ENCODE data around the gene LAP3. TPM values are rescaled to one million over a fixed set of nuclear protein-coding genes. Genes with fewer than 3 reads are reported as not detected.

Gene LAP3
- total RNA-seq, 2 experiments from 2014 or later = 61.6 TPM

DNA sequence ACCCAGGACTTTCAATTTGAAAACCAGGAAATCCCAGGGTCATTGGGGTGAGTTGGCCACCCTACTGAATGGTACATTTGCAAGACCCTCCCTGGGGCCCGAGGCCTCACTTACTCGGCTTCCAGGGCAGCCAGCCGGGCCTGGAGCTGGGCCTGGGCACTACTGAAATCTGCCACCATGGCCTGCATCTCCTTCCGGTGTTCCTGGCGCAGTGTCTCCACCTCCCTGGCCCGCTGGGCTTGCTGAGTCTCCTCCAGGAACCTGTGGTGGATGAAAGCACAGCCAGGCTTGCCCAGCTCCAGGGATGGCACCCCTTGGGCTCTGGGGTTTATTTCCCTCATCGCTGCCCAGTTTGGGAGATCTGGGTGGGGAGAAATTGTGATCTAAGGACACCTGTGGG is 62.1 kb downstream of the LAP3 start:
- peaks cover 15% of the 10 kb centered on the region for H3K36me3 ChIP-seq (ENCODE audit: insufficient read depth, low read length)
- no peaks in the 10 kb centered on the region for H3K9me3 Mint-ChIP-seq
- ChIA-PET CTCF (no interaction called here), POLR2A (no interaction called here)
- no peak overlapping the region for H3K27ac ChIP-seq (ENCODE audit: low read depth in 1 of 2, low read length in 2 of 2)
- no peak overlapping the region for H3K27ac Mint-ChIP-seq
- TF ChIP-seq, protein P1, sequence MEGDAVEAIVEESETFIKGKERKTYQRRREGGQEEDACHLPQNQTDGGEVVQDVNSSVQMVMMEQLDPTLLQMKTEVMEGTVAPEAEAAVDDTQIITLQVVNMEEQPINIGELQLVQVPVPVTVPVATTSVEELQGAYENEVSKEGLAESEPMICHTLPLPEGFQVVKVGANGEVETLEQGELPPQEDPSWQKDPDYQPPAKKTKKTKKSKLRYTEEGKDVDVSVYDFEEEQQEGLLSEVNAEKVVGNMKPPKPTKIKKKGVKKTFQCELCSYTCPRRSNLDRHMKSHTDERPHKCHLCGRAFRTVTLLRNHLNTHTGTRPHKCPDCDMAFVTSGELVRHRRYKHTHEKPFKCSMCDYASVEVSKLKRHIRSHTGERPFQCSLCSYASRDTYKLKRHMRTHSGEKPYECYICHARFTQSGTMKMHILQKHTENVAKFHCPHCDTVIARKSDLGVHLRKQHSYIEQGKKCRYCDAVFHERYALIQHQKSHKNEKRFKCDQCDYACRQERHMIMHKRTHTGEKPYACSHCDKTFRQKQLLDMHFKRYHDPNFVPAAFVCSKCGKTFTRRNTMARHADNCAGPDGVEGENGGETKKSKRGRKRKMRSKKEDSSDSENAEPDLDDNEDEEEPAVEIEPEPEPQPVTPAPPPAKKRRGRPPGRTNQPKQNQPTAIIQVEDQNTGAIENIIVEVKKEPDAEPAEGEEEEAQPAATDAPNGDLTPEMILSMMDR (IDR thresholded peaks at IDR 0.05) = no peak
- DNase-seq (no peak), ATAC-seq (ENCODE audit: poor library complexity) (no peak)
- intact Hi-C loops (cut with DNase I, micrococcal nuclease) = loop anchor here in 1 of 2 experiments (5.0 to 10.0 kb wide), 3 partner anchors 42 to 294 kb away; partner anchors contain the start of genes DCAF16 and NCAPG
- no peak overlapping the region for H3K4me3 ChIP-seq (ENCODE audit: low read length)
- H3K27me3 ChIP-seq (ENCODE audit: control insufficient read depth in 1 of 2, insufficient read depth in 2 of 2, low read length in 2 of 2) = no peaks in the 10 kb centered on the region
- H3K9me3 ChIP-seq (ENCODE audit: control insufficient read depth in 1 of 2, insufficient read depth in 1 of 2, low read length in 2 of 2) = peaks cover 0 to 8% of the 10 kb centered on the region in 2 experiments
- H3K4me1 Mint-ChIP-seq (ENCODE audit: low read depth) = no peaks in the 10 kb centered on the region
- peaks cover 26% of the 10 kb centered on the region for H3K36me3 Mint-ChIP-seq (ENCODE audit: low read depth)
- H3K4me3 Mint-ChIP-seq = no peak overlapping the region
- no peaks in the 10 kb centered on the region for H3K27me3 Mint-ChIP-seq
- H3K4me1 ChIP-seq (ENCODE audit: insufficient read depth, low read length) = peaks cover 8% of the 10 kb centered on the region

- ChIA-PET POLR2A (no interaction called here), CTCF (no interaction called here)
- ATAC-seq (ENCODE audit: poor library complexity) (no peak), DNase-seq (no peak)
- intact Hi-C loops (cut with DNase I, micrococcal nuclease) = no loop called here
- Mint-ChIP-seq H3K36me3 (ENCODE audit: low read depth) (peaks cover 4% of the 10 kb centered on the region), H3K4me3 (no peak overlapping the region), H3K4me1 (ENCODE audit: low read depth) (no peaks in the 10 kb centered on the region), H3K27ac (no peak overlapping the region), H3K27me3 (no peaks in the 10 kb centered on the region), H3K9me3 (no peaks in the 10 kb centered on the region)
- Histone ChIP-seq H3K9me3 (ENCODE audit: control insufficient read depth in 1 of 2, insufficient read depth in 1 of 2, low read length in 2 of 2) (peaks cover 0 to 8% of the 10 kb centered on the region in 2 experiments), H3K4me1 (ENCODE audit: insufficient read depth, low read length) (no peaks in the 10 kb centered on the region), H3K27me3 (ENCODE audit: control insufficient read depth in 1 of 2, insufficient read depth in 2 of 2, low read length in 2 of 2) (no peaks in the 10 kb centered on the region), H3K4me3 (ENCODE audit: low read length) (no peak overlapping the region), H3K36me3 (ENCODE audit: insufficient read depth, low read length) (no peaks in the 10 kb centered on the region), H3K27ac (ENCODE audit: low read depth in 1 of 2, low read length in 2 of 2) (no peak overlapping the region)
- TF ChIP-seq, protein P1 (IDR thresholded peaks at IDR 0.05) = no peak
Measured at GRCh38 chr4:17642398-17642783, 65.4 kb downstream of the LAP3 start.

DNA sequence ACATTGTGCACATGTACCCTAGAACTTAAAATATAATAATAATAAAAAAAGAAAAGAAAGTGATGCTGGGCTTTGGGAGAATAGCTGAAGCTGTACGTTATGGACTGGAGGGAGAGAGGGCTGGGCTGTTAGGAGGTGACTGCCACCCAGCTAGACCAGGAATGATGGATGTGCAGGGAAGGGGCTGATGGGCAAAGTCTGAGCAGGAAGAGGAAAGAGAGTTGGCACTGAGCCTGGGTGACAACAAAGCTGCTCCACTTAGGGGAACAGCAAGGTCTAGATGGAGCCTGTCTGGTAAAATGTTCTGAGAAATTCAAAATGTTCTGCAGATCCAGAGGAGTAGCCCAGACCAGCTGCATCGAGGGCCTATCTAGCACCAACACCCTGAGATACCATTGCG is 69.7 kb downstream of the LAP3 start:
- Mint-ChIP-seq H3K9me3 (no peaks in the 10 kb centered on the region), H3K27me3 (no peaks in the 10 kb centered on the region), H3K4me1 (ENCODE audit: low read depth) (peaks cover 12% of the 10 kb centered on the region), H3K36me3 (ENCODE audit: low read depth) (peaks cover 4% of the 10 kb centered on the region), H3K27ac (no peak overlapping the region), H3K4me3 (no peak overlapping the region)
- H3K4me1 ChIP-seq (ENCODE audit: insufficient read depth, low read length) = peaks cover 14% of the 10 kb centered on the region
- ATAC-seq (ENCODE audit: poor library complexity) (no peak), DNase-seq (no peak)
- ChIA-PET CTCF (interaction anchor here (1.1 kb wide), 1 partner anchor 9 kb away, joined by 4 read pairs; no protein-coding TSS in a partner anchor), POLR2A (no interaction called here)
- TF ChIP-seq, protein P1 (IDR thresholded peaks at IDR 0.05) = no peak
- H3K9me3 ChIP-seq (ENCODE audit: control insufficient read depth in 1 of 2, insufficient read depth in 1 of 2, low read length in 2 of 2) = peaks cover 0 to 8% of the 10 kb centered on the region in 2 experiments
- no peak overlapping the region for H3K4me3 ChIP-seq (ENCODE audit: low read length)
- no peaks in the 10 kb centered on the region for H3K36me3 ChIP-seq (ENCODE audit: insufficient read depth, low read length)
- intact Hi-C loops (cut with DNase I, micrococcal nuclease) = no loop called here
- H3K27ac ChIP-seq (ENCODE audit: low read depth in 1 of 2, low read length in 2 of 2) = no peak overlapping the region
- H3K27me3 ChIP-seq (ENCODE audit: control insufficient read depth in 1 of 2, insufficient read depth in 2 of 2, low read length in 2 of 2) = no peaks in the 10 kb centered on the region
